CD4-positive, alpha-beta T cell treated with Interleukin-21 for 1 hour (primary cell): ENCODE measurements around the gene HOXC13.

Experiments used
- DNase-seq: peaks from one replicate; pipeline ENCODE4 v3.0.0-alpha.2; 2020

The HOXC13 gene

DNA sequence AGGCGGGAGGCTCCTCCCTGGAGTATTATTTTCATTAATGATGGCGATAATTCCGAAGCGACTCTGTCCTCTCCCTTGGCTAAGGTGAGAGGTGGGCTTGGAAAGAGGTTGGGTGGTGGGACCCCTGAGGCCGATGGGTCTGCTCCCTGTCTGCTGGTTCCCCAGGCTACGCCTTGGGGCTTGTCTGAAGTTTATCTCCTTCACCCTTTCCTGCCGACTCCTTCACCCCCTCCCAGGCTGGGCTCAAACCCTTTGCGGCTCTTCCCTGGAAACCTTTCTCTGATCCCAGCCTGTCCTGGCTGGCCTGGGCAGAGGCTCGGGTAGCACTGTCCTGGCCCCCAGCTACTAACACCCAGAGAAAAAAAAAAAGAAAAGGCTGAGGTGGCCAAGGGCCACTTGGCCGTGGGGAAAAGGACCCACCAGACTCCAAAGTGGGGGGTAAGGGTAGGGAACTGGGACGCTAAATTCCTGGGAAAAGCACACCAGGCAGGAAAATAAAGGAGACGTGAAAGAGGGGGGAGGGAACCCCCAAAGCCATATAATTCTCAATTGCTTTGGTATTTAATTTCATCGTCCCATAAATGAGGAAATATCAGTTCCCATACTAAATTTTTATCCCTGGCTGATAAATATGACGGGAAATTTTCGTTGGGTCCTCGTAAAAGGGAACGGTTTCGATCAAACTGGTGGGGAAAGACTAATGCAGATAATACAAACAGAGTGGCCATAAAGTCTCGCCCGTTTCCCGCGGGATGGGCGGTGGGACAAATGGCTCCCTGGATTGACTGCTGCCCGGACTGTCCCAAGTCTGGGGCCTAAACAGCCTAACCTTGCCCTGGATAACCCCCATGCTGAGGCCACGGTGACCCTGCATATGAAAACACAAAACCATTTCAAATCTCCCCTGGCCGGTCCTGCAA is 44.3 kb downstream of the HOXC13 start:
- no peak for DNase-seq

DNA sequence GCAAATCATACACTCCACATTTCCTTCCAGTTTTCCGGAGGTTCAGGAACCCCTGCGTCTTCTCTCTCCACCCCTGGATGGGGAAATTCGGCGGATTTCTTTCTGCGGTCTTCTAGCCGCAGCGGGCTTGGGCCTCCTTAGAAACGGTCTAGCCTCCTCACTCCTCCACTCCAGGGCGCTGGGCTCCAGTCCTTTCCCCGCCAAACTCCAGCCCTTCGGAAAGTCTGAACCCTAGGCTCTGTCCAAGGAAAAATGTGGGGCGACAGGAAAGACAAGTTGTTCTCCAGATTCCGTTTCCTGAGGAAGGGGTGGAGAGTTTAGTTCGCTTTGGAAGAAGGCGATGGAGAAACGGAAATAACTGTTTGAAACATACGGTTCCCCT is 44.9 kb downstream of the HOXC13 start:
- no peak for DNase-seq

DNA sequence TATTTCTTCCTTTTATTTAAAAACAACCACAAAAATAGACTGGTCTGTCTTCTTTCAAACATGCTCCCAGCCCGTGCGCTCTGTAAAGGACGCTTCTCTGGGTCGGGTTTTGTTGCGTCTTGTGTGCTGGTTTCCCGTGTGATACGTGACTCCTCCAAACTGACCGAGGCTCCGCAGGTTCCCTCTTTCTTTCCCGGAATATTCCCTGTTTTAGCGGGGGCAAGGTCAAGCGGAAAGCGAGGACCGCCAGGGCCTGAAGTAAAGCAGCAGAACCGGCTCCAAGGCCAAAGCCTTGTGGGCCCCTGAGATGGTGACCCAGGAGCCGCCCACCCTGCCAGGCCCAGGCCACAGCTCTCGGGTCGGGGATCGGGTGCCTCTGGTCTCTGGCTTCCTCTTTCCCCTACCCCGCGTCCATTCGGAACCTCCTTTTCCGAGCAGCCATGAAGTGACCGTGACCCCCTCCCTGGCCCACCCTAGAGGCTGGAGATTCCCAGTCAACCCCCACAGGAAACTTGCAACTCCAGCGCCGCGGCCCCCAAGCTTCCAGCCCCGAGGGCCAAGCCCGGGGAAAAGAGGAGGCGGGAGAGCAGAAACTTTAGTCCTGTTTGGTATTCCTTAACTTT is 45.4 kb downstream of the HOXC13 start:
- DNase-seq: no peak

DNA sequence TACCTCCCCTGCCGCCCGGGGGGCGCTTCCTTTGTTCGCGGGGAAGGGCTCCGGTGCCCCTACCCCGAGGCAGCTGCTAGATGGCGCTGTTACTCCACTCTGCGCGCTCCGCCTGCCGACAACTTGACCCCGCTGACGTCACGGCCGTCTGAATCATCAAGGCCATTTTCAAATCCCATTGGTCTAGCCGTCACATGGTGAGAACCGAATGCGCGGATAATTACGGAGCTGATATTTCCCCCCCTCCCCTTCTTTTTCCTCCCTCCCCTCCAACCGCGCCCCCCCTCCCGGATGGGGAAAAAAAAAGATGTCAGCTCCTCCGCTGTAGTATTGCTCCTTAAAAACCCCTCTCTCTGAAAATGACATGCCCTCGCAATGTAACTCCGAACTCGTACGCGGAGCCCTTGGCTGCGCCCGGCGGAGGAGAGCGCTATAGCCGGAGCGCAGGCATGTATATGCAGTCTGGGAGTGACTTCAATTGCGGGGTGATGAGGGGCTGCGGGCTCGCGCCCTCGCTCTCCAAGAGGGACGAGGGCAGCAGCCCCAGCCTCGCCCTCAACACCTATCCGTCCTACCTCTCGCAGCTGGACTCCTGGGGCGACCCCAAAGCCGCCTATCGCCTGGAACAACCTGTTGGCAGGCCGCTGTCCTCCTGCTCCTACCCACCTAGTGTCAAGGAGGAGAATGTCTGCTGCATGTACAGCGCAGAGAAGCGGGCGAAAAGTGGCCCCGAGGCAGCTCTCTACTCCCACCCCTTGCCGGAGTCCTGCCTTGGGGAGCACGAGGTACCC is 46.5 kb downstream of the HOXC13 start, which contains the start of gene HOXC10:
Gene HOXC10, plus strand, starts transcription at position 246 of the 791 bp plus-strand sequence. Its CDS starts 114 bp downstream, at position 360.
- peak; percentile 73 for DNase-seq

DNA sequence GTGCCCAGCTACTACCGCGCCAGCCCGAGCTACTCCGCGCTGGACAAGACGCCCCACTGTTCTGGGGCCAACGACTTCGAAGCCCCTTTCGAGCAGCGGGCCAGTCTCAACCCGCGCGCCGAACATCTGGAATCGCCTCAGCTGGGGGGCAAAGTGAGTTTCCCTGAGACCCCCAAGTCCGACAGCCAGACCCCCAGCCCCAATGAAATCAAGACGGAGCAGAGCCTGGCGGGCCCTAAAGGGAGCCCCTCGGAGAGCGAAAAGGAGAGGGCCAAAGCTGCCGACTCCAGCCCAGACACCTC is 47.0 kb downstream of the HOXC13 start:
- DNase-seq: no peak

DNA sequence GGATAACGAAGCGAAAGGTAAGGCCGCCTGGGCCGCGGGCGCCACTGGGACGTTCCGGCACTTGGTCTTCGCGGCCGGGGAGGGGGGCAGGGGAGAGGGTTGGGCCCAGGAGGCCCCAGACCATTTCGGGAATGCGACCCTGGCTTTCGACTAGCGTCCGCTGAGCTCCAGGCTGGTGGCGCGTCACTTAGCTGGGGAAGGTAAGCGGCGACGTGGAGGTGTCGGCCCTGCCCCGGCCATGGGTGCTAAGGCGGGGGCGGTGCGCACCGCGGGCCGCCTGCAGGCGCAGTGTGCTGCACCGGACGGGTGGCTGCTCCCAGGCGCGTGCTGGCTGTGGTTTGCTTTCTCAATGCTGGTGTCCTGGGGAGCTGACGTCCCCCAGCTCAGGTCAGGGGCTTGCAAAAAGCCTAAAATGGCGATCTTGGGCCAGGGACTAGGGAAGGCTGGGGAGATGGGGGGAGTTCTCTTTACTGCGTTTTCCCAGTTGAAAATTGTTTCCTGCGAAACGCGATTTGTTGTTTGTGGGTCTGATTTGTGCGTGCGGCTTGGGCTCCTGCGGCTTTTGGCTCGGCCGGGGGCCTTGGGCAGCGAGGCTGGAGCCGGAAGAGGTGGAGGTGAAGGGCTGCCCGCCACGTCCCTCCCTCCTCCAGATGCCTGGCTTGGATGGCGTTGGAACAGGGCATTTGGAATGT is 47.5 kb downstream of the HOXC13 start:
- DNase-seq: no peak

DNA sequence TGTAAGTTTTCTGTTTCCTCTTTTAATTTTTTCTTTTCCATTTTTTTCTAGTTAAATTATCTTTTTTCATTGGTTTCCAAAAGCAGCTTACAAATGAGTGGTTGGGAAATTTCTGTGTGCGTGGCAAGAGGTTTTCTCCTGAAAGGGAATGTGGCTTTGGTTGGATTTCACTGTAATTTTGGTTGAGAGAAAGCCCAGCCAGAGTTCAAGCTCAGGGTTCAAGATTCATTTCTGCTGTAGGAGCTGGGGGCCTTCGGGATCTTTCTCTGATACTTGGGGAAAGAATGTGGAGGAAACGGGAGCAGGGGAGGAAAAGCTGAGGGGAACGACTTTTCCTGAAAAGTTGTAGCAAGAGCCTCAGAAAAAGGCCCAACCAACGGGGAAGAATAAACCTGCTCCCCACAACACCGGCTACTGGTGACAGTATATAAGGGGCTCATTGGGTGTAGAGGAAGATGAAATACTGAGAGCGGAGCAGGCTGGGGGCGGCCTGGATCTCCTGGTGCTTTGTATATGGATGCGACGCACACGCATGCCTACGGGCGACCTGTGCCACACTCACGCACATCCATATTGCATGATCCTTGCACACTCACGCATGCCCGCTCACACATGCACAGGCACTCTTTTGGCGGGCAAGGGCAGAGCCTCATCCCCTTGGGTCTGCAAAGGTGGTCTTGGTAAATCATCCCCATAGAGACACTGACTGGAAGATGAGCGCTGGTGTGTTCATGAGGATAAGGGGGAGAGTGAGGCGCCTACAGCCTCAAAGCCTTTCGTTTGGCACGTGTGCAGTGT is 48.3 kb downstream of the HOXC13 start:
- no peak for DNase-seq

DNA sequence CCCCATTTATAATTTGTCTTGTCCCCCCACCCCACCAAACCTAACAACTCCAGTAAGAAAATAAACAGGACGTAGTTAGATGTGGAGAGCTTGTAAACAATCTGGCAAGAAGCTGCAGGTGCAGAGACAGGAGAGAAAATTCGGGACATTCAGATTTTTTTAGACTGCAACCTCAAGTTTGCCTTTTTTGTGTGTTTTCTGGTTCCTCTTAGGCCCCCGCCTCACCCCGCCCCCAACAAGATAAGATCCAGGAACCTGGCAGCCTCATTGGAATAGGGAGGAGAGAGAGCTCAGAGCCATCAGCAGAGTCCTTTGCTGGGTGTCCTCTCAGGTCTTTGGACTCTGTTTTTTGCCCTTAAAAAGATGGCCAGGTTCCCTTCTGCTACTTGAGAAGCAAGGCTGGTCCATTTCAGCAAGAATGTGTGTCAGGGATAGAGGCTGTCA is 49.2 kb downstream of the HOXC13 start:
- no peak for DNase-seq

DNA sequence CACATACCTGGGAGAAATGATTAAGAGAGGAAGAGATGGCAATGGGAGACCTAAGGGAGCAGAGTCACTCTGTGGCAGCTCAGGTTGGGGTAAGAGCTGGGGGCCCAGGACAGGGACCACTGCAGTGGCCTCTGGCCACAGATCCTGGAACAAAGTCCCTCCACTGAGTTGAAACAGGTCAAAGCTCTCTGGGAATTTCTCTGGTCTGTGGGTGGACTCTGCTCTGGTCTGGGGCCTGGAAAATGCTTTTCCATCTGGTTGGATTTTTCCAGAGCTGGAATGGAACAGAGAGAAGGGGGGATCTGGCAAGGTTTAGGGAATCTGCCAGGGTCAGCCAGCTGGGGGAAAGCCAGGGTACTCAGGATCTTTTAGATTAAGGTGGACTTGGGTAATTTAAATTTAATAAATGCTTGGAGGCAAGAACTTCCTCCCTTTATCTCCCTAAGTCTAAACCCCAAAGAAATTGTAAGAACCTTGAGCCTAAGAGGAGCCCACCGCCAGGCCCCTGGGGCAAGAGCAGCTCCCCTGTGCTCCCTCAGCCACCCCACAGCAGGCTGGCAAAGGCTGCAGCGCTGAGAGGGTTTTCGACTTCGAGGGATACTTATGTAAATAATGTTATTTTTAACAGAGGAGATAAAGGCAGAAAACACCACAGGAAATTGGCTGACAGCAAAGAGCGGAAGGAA is 50.1 kb downstream of the HOXC13 start:
- no peak for DNase-seq

DNA sequence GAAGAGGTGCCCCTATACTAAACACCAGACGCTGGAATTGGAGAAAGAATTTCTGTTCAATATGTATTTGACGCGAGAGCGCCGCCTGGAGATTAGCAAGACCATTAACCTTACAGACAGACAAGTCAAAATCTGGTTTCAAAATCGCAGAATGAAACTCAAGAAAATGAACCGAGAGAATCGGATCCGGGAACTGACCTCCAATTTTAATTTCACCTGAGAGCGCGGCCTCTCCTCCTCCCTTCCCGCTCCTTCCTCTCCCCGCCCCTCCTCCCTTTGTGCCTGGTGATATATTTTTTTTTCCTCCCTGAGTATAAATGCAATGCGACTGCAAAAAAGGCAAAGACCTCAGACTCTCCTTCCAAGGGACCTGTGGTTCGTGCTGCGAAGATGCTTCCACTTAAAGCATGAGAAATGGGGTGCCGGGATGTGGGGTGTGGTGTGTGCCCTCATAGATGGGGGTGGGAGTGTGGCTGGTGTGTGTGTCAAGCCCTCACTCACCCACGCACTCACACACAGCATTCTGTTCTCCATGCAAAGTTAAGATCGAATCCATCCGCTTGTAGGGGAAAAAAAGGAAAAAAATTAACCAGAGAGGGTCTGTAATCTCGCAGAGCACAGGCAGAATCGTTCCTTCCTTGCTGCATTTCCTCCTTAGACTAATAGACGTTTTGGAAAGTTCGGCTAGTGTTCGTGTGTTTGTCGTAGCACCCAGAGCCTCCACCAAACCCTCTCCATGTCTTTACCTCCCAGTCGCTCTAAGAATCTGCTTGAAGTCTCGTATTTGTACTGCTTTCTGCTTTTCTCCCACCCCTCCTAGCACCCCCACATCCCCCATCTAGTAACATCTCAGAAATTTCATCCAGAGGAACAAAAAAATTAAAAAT is 50.8 kb downstream of the HOXC13 start:
- no peak for DNase-seq

DNA sequence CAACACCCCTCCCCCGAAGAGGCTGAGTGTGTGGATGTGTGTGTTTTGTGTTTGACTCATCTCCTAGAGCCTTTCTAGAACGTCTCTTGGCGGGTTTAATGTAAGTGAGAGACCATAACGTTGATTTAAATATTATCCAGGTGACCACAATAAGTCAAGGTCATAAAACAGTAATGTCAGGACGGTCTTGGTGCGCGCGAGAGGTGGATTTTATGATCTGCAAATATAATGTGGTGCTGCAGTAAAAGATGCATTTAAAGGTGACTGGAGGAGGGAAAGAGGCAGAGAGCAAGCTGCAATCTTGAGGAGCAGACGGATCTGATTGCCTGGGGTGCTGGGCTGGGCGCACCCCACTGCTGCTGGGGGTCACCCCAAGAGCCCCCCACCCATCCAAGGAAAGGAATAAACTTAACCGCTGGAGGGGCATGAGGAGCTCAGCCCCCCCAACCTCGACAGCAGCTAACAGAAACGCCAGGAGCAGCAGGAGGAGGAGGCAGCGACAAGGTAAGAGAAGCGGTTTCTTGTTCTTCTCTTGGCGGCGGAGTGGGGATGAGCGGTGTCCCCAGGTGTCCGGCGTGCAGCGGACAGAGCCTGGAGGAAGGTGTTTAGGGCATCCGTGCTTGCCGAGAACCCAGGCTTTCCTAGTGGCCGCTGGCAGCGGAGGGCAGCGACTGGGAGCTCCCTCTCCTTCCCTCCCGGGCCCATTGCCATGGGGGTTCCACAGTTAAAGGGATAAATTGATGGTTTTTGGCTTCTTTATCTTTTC is 51.9 kb downstream of the HOXC13 start:
- no peak for DNase-seq

DNA sequence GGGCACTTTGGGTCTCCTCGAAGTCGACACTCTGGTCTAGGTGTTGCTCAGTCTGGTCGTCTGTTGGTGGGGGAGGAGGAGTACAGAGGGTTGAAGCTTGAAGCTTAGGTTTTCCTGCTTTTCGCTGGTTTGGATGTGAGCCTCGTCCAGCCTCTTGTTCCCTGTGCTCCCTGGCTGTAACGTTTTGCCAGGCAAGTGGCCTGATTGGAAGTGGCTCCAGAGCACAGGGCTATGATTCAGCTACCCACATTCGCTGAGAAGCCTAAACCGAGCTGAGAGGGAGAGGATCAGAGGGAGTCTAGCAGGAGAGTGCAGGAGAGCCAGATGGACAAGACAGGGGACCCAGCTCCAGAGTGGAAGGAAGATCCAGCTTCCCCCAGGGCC is 52.4 kb downstream of the HOXC13 start:
- no peak for DNase-seq

DNA sequence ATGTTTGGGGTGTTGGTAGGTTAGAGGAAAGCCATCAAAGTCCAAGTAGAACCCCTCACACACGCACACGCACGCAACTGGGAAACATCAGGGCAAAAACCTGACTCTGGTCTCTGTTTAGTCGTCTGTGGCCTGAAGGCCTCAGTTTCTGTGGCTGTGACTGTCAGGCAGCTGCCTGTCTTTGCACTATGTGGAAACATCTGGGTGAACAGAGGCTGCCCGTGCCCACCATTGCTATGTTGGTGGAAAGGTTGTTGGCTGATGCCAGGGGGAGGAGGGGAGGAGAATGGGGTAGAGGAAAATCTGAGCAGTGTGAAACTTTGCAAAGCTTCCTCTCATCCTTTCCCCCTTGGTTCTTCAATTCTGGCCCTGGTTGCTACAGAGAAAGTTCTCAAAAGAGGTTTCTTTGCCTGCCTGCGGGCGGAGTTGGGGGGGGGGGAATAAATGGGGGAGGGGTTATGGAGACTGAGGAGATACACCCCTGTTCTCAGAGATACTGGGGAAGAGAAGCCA is 53.8 kb downstream of the HOXC13 start:
- no peak for DNase-seq

DNA sequence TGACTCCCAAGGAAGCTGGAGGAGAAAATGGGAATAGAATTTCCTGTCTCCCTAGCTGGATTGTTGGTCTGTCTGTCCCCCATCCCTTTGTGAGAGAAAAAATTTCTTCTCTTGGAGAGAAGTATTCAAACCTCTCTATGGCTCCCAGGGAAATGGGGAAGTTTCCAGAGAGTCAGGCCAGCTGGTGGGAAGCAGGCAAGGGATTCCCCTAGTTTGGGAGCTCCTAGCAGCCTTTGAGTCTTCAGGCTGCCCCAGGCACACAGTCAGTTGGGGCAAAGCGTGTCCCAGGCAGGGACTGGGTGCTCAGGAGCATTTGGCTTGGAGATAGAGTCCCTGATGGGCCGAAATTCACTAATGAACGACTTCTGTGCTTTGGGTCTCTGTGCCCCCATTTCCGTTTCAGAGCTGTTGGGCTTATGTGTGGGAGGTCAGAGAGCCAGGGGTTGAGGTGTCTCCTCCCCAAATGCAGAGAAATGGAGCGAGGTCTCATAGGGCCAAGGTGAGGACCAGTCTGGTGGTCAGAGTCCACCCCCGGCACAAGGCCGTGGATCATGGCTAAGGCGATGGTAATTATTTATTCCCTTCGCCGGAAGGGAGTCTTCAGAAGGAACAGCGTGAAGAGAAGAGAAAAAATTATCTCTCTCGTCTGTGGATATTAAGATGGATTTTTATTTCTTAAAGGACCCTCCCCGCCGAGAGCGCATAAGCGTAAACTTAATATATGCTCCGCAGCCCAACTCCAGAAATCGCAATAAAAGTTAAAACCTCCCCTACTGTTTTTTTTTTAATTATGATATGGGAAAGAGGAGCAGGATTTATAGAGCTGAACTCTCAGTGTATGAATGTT is 54.8 kb downstream of the HOXC13 start:
- no peak for DNase-seq

DNA sequence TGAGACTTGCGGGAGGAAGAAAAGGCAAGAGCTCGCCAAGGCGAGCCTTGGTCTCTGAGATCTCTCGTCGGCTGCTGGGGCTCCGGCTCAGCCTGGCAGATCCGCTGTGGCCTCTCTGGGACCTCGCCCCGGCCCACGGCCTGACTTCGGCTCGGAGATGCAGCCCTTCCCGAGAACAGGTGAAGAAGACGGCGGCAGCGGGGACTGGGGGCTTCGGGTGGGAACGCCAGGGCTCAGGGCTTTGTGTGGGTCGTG is 55.3 kb downstream of the HOXC13 start:
- no peak for DNase-seq

DNA sequence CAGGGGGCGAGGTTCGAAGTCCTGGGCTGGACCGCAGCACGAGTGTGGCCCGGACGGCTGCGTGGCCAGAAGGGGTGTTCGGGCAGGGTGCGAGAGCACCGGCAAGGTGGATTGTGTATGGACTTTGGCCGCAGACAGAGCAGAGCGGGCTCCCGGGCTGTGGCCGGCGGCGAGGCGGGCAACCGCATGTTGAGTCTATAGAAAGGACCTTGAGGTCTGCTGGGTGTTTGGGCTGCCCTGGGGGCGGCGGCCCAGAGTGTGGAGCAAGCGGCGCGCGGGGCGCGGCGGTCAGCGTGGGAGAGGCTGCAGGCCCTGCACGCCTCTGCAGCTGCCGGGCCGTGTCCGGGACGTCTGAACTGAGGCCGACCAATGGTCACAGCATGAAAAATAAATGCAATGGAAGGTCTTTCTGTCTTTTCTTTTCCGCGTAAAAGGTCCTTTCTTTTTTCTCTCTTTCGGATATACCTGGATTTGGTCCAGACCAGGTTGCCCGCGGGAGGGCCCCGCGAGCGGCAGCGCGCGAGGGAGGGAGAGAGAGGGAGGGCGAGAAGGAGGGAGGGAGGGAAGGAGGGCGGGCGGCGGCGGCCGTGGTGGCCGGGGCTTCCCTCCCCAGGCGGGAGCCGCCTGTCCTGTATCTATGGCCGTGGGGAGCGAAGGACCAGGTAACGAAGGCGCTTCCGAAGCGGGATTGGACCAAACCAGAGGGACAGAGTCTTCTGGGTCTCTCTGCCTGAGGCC is 55.8 kb downstream of the HOXC13 start:
- no peak for DNase-seq

DNA sequence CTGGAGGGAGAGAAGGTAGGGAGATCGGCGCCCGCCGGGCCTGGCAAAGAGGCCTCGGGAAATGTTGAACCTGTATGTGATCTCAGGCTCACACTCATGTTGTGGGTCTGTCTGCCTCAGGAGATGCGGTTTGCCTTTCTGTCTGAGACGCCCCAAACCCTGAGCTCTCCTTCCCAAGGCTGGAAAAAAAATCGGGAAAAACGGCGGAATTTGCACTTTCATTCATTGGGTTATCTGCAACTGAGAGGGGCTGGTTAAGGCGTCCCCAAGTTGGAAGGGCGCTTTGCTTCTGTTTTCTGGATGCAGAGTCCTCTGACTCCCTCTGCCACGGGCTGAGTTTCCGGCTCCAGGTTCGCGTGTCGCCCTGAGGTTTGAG is 56.4 kb downstream of the HOXC13 start:
- DNase-seq: no peak
